SK-N-SH (cell line): ENCODE data around the gene HNRNPL.

Source experiments
- EP300 ChIP-seq, 2 experiments: IDR thresholded peaks; 2 replicates each; pipeline versions ENCODE4 v1.4.0 to v1.6.1; 2012; ENCODE audit warnings: borderline replicate concordance in 1 of 2, low read depth in 1 of 2, low read length in 1 of 2
- FOXM1 ChIP-seq: IDR thresholded peaks from 2 replicates; pipeline ENCODE4 v1.4.0; 2012; ENCODE audit warnings: low read depth, mild to moderate bottlenecking
- GABPA ChIP-seq: IDR thresholded peaks from 2 replicates; pipeline ENCODE4 v1.4.0; 2012; ENCODE audit warnings: low read depth, mild to moderate bottlenecking
- GATA2 ChIP-seq: sonication (generic); formaldehyde crosslinking; IDR thresholded peaks from 2 replicates; pipeline ENCODE4 v1.5.0; 2020; ENCODE audit warnings: mild to moderate bottlenecking, missing genetic modification reagents
- RAD21 ChIP-seq: IDR thresholded peaks from 2 replicates; pipeline ENCODE4 v1.6.1; 2012; ENCODE audit warnings: mild to moderate bottlenecking, low read length
- RFX5 ChIP-seq: IDR thresholded peaks from 2 replicates; pipeline ENCODE4 v1.6.1; 2012; ENCODE audit warnings: mild to moderate bottlenecking, improper control_type of control experiment, low read length
- SIN3A ChIP-seq: IDR thresholded peaks from 2 replicates; pipeline ENCODE4 v1.6.1; 2012; ENCODE audit warnings: low read depth, mild to moderate bottlenecking, low read length, moderate library complexity, borderline replicate concordance
- SMC3 ChIP-seq: IDR thresholded peaks from 2 replicates; pipeline ENCODE4 v1.6.1; 2012; ENCODE audit warnings: low read depth, low read length, improper control_type of control experiment
- TAF1 ChIP-seq: IDR thresholded peaks from 2 replicates; pipeline ENCODE4 v1.6.1; 2012; ENCODE audit warnings: low read depth, mild to moderate bottlenecking, low read length, moderate library complexity, borderline replicate concordance
- TCF12 ChIP-seq: IDR thresholded peaks from 2 replicates; pipeline ENCODE4 v1.4.0; 2012
- YY1 ChIP-seq: IDR thresholded peaks from 2 replicates; pipeline ENCODE4 v1.4.0; 2012; ENCODE audit warnings: low read depth, mild to moderate bottlenecking
- TF ChIP-seq, protein P1 (sequence below): fragments of 200-600 bp; sonication (generic); IDR thresholded peaks from 2 replicates; pipeline ENCODE4 v1.6.1; 2017; ENCODE audit warnings: antibody characterized with exemption, mild to moderate bottlenecking, moderate library complexity
- TF ChIP-seq, protein P2 (sequence below): IDR thresholded peaks from 2 replicates; pipeline ENCODE4 v1.4.0; 2012; ENCODE audit warnings: low read depth

DNA sequence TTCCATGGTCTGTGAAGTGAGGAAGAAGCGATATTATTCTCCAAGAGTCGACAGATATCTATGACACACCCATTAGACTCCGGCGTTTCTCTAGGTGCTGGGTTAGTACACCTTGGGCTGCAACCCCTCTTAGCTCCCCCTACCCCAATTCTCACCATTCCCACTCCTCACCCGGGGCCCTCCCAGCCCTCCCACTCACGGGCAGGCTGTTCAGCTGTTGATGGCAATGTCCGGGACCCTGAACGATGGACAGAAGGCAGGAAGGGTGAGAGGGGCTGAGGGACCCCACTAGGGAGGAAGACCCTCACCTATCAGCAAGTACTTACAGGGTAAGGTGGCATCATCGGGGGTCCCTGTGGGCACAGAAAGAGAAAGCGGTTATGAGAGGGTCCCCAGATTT lies 46.2 kb downstream of the HNRNPL start:
- TF ChIP-seq, protein P1, sequence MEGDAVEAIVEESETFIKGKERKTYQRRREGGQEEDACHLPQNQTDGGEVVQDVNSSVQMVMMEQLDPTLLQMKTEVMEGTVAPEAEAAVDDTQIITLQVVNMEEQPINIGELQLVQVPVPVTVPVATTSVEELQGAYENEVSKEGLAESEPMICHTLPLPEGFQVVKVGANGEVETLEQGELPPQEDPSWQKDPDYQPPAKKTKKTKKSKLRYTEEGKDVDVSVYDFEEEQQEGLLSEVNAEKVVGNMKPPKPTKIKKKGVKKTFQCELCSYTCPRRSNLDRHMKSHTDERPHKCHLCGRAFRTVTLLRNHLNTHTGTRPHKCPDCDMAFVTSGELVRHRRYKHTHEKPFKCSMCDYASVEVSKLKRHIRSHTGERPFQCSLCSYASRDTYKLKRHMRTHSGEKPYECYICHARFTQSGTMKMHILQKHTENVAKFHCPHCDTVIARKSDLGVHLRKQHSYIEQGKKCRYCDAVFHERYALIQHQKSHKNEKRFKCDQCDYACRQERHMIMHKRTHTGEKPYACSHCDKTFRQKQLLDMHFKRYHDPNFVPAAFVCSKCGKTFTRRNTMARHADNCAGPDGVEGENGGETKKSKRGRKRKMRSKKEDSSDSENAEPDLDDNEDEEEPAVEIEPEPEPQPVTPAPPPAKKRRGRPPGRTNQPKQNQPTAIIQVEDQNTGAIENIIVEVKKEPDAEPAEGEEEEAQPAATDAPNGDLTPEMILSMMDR, result no peak
- TF ChIP-seq SMC3 (no peak), YY1 (no peak), TAF1 (no peak), RFX5 (no peak), EP300 (IDR thresholded peaks at IDR 0.05; ENCODE audit: borderline replicate concordance in 1 of 2, low read depth in 1 of 2, low read length in 1 of 2) (no peak), GATA2 (CRISPR knock-in tag) (no peak), RAD21 (no peak), TCF12 (no peak), FOXM1 (no peak), SIN3A (no peak), GABPA (no peak)
- TF ChIP-seq, protein P2, sequence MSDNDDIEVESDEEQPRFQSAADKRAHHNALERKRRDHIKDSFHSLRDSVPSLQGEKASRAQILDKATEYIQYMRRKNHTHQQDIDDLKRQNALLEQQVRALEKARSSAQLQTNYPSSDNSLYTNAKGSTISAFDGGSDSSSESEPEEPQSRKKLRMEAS, result no peak
